ENCODE measurements around the gene DDN.

DDN gene

GRCh38 chr12:48997719-48998496 lies 1.3 kb downstream of the DDN start:
- peaks cover 82% of the 10 kb centered on the region for H3K27me3 ChIP-seq (ENCODE audit: control insufficient read depth, insufficient read depth, low read length)
- H3K9me3 ChIP-seq (ENCODE audit: control insufficient read depth, low read length), result no peaks in the 10 kb centered on the region
- H3K9ac ChIP-seq (ENCODE audit: low read length), result peak overlapping the region; percentile 28
- no peak overlapping the region for H3K4me3 ChIP-seq (ENCODE audit: low read length)
- H3K36me3 ChIP-seq (ENCODE audit: control insufficient read depth, insufficient read depth, low read length), result no peaks in the 10 kb centered on the region
- peaks cover 30% of the 10 kb centered on the region for H3K4me1 ChIP-seq (ENCODE audit: control insufficient read depth, insufficient read depth, low read length)

GRCh38 chr12:48996794-48997718 lies 2.1 kb downstream of the DDN start:
- Histone ChIP-seq H3K9me3 (ENCODE audit: control insufficient read depth, low read length) (no peaks in the 10 kb centered on the region), H3K4me3 (ENCODE audit: low read length) (no peak overlapping the region), H3K27me3 (ENCODE audit: control insufficient read depth, insufficient read depth, low read length) (peaks cover 84% of the 10 kb centered on the region), H3K36me3 (ENCODE audit: control insufficient read depth, insufficient read depth, low read length) (no peaks in the 10 kb centered on the region), H3K9ac (ENCODE audit: low read length) (peak overlapping the region; percentile 34), H3K4me1 (ENCODE audit: control insufficient read depth, insufficient read depth, low read length) (peaks cover 30% of the 10 kb centered on the region)

- no peaks in the 10 kb centered on the region for H3K9me3 ChIP-seq (ENCODE audit: control insufficient read depth, low read length)
- H3K4me3 ChIP-seq (ENCODE audit: low read length), result no peak overlapping the region
- H3K27me3 ChIP-seq (ENCODE audit: control insufficient read depth, insufficient read depth, low read length), result peaks cover 82% of the 10 kb centered on the region
- H3K36me3 ChIP-seq (ENCODE audit: control insufficient read depth, insufficient read depth, low read length), result no peaks in the 10 kb centered on the region
- peaks cover 30% of the 10 kb centered on the region for H3K4me1 ChIP-seq (ENCODE audit: control insufficient read depth, insufficient read depth, low read length)
- H3K9ac ChIP-seq (ENCODE audit: low read length), result no peak overlapping the region
Measured at GRCh38 chr12:48995086-48995879, 3.9 kb downstream of the DDN start.

- peaks cover 75% of the 10 kb centered on the region for H3K27me3 ChIP-seq (ENCODE audit: control insufficient read depth, insufficient read depth, low read length)
- H3K4me3 ChIP-seq (ENCODE audit: low read length), result no peak overlapping the region
- peaks cover 24% of the 10 kb centered on the region for H3K4me1 ChIP-seq (ENCODE audit: control insufficient read depth, insufficient read depth, low read length)
Measured at GRCh38 chr12:48994224-48995085, 4.7 kb downstream of the DDN start.

GRCh38 chr12:48993787-48994186 lies 5.4 kb downstream of the DDN start:
- Histone ChIP-seq H3K36me3 (ENCODE audit: control insufficient read depth, insufficient read depth, low read length) (no peaks in the 10 kb centered on the region), H3K4me3 (ENCODE audit: low read length) (no peak overlapping the region), H3K4me1 (ENCODE audit: control insufficient read depth, insufficient read depth, low read length) (peaks cover 22% of the 10 kb centered on the region), H3K9ac (ENCODE audit: low read length) (no peak overlapping the region), H3K27me3 (ENCODE audit: control insufficient read depth, insufficient read depth, low read length) (peaks cover 77% of the 10 kb centered on the region), H3K9me3 (ENCODE audit: control insufficient read depth, low read length) (no peaks in the 10 kb centered on the region)

More at GRCh38 chr12:48994224-48995085, 4.7 kb downstream of the DDN start:
- Histone ChIP-seq H3K36me3 (ENCODE audit: control insufficient read depth, insufficient read depth, low read length) (no peaks in the 10 kb centered on the region), H3K9me3 (ENCODE audit: control insufficient read depth, low read length) (no peaks in the 10 kb centered on the region), H3K9ac (ENCODE audit: low read length) (no peak overlapping the region)

GRCh38 chr12:48991247-48992050 lies 7.7 kb downstream of the DDN start:
- Histone ChIP-seq H3K4me3 (ENCODE audit: low read length) (no peak overlapping the region), H3K36me3 (ENCODE audit: control insufficient read depth, insufficient read depth, low read length) (no peaks in the 10 kb centered on the region), H3K9me3 (ENCODE audit: control insufficient read depth, low read length) (no peaks in the 10 kb centered on the region), H3K9ac (ENCODE audit: low read length) (no peak overlapping the region), H3K4me1 (ENCODE audit: control insufficient read depth, insufficient read depth, low read length) (peaks cover 11% of the 10 kb centered on the region), H3K27me3 (ENCODE audit: control insufficient read depth, insufficient read depth, low read length) (peaks cover 76% of the 10 kb centered on the region)

GRCh38 chr12:48990552-48990951 lies 8.6 kb downstream of the DDN start:
- no peak overlapping the region for H3K9ac ChIP-seq (ENCODE audit: low read length)
- H3K36me3 ChIP-seq (ENCODE audit: control insufficient read depth, insufficient read depth, low read length), result no peaks in the 10 kb centered on the region
- H3K27me3 ChIP-seq (ENCODE audit: control insufficient read depth, insufficient read depth, low read length), result peaks cover 76% of the 10 kb centered on the region
- no peaks in the 10 kb centered on the region for H3K9me3 ChIP-seq (ENCODE audit: control insufficient read depth, low read length)
- no peak overlapping the region for H3K4me3 ChIP-seq (ENCODE audit: low read length)
- H3K4me1 ChIP-seq (ENCODE audit: control insufficient read depth, insufficient read depth, low read length), result peaks cover 9% of the 10 kb centered on the region

- Histone ChIP-seq H3K9me3 (ENCODE audit: control insufficient read depth, low read length) (no peaks in the 10 kb centered on the region), H3K4me3 (ENCODE audit: low read length) (no peak overlapping the region), H3K4me1 (ENCODE audit: control insufficient read depth, insufficient read depth, low read length) (peaks cover 4% of the 10 kb centered on the region), H3K36me3 (ENCODE audit: control insufficient read depth, insufficient read depth, low read length) (no peaks in the 10 kb centered on the region), H3K9ac (ENCODE audit: low read length) (no peak overlapping the region), H3K27me3 (ENCODE audit: control insufficient read depth, insufficient read depth, low read length) (peaks cover 74% of the 10 kb centered on the region)
Measured at GRCh38 chr12:48988030-48988649, 11.0 kb downstream of the DDN start.

GRCh38 chr12:48986720-48987291 lies 12.4 kb downstream of the DDN start:
- Histone ChIP-seq H3K9ac (ENCODE audit: low read length) (no peak overlapping the region), H3K9me3 (ENCODE audit: control insufficient read depth, low read length) (no peaks in the 10 kb centered on the region), H3K4me1 (ENCODE audit: control insufficient read depth, insufficient read depth, low read length) (peaks cover 4% of the 10 kb centered on the region), H3K36me3 (ENCODE audit: control insufficient read depth, insufficient read depth, low read length) (no peaks in the 10 kb centered on the region), H3K4me3 (ENCODE audit: low read length) (no peak overlapping the region), H3K27me3 (ENCODE audit: control insufficient read depth, insufficient read depth, low read length) (peaks cover 82% of the 10 kb centered on the region)

- peaks cover 88% of the 10 kb centered on the region for H3K27me3 ChIP-seq (ENCODE audit: control insufficient read depth, insufficient read depth, low read length)
- no peak overlapping the region for H3K4me3 ChIP-seq (ENCODE audit: low read length)
- H3K4me1 ChIP-seq (ENCODE audit: control insufficient read depth, insufficient read depth, low read length), result peaks cover 12% of the 10 kb centered on the region
- H3K36me3 ChIP-seq (ENCODE audit: control insufficient read depth, insufficient read depth, low read length), result no peaks in the 10 kb centered on the region
- H3K9ac ChIP-seq (ENCODE audit: low read length), result no peak overlapping the region
- H3K9me3 ChIP-seq (ENCODE audit: control insufficient read depth, low read length), result no peaks in the 10 kb centered on the region
Measured at GRCh38 chr12:48985901-48986300, 13.3 kb downstream of the DDN start.

Data from mucosa of stomach (tissue), 1 donor.